C1 segment of cervical spinal cord (tissue), 14 donors: ENCODE data around the gene COQ9.
"Not testable (repeated sequence)": the region's sequence is repeated elsewhere in the genome, so short reads cannot be mapped to it uniquely, and the experiment has no call there.

ENCODE experiments used
- DNase-seq, 14 donors: peaks; one replicate each; lab custom pipeline; 2025; lab: John Stamatoyannopoulos, UW

COQ9 gene

DNA sequence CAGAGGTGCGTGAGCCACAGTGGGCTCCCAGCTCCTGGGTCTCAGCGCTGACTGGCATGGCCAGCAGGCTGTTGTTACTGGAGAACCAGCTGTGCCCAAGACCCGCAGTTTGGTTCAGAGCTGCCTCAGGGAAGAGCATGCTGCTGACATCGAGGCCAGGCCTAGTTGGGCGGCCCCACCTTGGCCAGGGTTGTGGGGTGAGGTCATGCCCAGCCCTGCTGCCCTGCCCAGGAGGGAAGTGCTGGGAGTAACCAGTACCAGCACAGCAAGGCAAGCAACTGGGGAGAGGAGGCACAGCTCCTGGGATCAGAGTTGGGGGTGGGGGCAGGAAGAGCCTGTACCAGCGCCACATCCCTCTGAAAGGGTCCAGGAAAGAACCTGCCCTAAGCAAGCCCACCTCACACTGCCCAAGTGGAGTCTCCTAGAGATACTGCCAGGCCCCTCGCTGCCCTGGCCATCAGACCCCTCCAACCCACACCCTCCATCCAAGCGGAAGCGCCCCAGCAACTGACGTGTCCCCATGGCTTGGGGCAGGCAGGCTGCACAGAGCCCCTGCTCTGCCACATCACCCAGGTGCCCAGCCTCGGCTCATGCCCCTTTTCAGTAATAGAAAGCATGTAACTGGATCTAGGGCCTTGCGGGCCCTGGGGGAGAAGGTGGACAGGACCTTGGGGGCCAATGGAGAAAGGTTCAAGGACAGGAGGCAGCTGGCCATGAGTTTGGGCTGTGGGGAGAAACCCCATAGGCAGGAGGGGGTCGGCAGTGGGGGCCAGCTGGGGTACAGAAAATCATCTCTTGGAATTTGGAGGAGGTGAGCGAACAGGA lies 38.0 kb downstream of the COQ9 start:
- DNase-seq: peak in 1 of 14 donors; percentile 45

DNA sequence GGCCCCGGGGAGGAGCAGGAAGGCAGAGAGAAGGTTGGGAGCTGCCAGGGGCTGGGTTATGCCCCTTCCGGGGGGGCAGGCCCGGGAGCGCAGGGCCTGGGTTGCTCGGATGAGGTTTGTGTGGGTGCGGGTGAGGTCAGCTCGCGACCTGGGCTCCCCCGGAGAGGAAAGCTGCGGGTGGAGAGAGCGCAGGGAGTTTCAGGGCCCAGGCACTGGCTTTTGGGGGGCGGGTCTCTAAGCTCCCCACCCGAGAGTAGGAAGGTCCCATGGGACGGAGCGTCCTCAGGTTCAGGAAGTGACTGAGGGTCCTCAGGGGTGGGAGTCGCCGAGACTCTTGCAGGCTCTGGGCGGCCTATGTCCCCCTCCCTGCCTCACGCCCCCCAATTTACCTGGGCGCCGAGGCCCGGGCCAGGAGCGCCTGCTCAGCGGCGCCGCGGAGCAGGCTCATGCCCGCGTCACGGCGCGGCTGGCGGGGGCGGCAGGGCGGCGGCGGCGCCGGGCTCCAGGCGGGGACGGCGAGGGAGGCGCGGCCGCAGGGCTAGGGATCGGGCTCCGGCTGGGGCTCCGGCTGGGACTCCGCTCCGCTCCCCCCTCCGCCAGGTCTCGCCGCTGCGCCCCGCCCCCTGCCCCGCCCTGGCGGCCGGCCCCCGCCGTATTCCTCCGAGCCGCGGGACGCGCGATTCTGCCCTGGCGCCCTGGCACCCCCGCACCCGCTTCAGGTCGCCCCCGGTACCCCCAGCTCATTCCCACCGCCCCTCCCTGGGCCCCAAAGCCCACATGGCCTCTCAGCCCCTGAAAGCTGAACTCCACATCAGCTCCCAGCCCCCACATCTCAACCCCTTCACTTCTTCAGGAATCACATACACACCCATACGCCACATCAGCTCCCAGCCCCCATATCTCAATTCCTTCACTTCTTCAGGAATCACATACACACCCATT lies 38.9 kb downstream of the COQ9 start, which contains the start of gene DOK4:
Gene DOK4, minus strand, starts transcription at position 578 of the 942 bp plus-strand sequence. CDS start 6,986 bp downstream, outside the sequence.
- DNase-seq: peak in 7 of 14 donors; percentile 21 to 71 (median 39)

DNA sequence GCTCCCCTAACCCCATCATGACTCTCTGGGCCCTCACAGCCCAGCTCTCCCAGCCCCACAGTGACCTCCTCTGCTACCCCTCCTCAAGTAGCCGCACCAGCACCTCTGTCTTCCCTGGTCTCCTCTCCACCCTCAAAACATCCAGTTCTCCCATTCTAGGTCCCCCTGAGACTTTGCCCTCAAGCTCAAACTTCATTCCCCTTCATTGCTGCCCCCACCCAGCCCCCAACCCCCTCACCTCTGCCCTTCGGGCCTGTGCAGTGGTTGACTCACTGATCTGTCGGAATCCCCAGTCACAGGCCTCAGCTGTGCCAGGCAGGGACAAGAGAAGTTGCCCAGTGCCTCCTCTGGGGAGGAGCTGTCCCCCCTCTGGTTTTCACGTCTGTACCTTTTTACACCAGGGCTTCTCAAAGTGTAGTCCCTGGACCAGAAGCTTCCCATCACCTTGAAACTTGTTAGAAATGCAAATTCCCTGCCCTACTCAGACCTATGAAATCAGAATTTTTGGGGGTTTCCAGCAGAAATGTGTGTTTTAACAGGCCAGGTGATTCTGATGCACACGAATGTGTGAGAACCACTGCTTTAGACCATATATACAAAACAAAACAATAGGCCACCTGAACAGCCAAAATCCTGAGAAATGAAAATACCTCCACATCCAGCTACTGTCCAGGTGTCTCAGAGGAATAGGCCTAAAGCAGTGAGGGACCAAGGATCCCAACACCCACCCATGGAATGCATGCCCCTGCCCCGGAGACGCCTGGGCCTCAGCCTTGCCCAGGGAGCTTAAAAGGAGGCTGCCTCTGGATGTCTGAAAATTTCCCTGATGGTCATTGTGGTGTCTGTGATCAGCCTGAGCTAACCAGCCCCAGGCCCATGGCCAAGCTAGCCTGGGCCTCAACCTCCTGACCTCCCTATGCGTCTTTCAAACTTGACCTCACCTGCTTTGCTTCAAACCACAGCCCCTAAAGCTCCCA lies 39.9 kb downstream of the COQ9 start:
- DNase-seq: no peak

DNA sequence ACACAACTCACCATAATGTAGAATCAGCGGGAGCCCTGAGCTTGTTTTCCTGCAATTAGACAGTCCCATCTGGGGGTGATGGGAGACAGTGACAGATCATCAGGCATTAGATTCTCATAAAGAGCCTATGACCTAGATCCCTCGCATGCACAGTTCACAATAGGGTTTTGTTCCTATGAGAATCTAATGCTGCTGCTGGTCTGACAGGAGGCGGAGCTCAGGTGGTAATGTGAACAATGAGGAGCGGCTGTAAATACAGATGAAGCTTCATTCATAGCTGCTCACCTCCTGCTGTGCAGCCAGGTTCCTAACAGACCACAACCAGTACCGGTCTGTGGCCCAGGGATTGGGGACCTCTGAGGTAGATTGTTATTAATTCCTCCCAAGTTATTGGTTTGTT lies 42.0 kb downstream of the COQ9 start:
- no peak for DNase-seq

DNA sequence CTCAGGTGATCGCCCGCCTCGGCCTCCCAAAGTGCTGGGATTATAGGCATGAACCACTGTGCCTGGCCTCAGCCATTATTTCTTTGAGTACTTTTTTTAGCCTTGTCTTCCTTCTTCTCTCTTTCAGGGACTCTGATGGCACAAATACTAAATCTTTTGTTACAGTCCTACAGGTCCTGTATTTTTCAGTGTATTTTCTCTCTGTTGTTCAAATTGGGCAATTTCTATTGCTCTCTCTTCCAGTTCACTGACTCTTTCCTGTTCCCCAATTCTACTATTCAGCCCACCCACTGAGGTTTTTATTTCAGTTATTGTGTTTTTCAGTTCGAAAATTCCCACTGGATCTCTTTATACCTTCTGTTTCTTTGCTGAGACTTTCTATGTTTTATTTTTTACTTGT lies 46.5 kb downstream of the COQ9 start:
- no peak for DNase-seq

DNA sequence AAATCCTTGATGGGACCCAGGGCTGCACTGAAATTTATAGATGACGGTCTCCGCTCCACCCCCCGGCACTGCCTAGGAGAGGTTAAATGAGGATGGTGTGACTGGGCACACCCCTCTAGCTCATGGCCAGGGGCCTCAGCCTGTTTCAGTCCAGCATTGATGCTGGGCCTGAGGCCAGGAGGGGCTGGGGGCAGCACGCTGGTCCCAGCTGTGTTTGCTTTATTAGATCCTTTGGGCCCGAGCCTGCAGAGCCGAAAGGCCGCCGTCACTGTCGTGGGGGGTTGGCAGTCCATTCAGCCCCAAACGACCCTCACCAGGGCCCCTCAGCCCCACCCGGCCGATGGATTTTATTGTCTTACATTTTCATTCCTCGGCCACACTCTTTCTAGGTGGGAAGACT lies 49.8 kb downstream of the COQ9 start:
- DNase-seq: no peak

DNA sequence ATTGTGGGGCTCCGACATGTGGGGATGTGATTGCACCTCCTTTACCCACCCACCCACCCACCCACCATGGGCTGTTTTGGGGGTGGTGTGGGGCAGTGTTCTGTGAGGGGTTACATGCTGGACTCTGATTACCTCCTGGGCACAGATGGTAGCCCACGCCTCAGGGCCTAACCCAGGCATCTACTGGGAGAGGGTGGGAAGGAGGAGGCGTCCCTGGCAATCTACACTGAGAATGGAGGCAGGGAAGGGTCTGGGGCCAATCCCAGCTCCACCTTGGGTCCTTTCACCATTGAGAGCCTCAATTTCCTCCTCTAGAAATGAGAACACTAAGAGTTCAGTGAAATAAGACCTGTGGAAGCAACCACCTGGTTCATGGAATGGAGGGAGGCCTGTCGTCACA lies 50.8 kb downstream of the COQ9 start:
- DNase-seq: no peak

DNA sequence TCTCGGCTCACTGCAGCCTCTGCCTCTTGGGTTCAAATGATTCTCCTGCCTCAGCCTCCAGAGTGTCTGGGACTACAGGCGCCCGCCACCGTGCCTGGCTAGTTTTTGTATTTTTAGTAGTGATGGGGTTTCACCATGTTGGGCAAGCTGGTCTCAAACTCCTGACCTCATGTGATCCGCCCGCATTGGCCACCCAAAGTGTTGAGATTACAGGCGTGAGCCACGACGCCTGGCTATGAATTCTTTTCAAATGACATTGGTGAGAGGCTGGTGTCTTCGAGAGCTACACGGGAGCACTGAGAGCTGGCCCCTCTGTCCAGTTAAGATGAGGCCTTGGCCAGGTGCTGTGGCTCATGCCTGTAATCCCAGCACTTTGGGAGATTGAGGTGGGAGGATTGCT lies 52.7 kb downstream of the COQ9 start:
- not testable (repeated sequence) for DNase-seq

DNA sequence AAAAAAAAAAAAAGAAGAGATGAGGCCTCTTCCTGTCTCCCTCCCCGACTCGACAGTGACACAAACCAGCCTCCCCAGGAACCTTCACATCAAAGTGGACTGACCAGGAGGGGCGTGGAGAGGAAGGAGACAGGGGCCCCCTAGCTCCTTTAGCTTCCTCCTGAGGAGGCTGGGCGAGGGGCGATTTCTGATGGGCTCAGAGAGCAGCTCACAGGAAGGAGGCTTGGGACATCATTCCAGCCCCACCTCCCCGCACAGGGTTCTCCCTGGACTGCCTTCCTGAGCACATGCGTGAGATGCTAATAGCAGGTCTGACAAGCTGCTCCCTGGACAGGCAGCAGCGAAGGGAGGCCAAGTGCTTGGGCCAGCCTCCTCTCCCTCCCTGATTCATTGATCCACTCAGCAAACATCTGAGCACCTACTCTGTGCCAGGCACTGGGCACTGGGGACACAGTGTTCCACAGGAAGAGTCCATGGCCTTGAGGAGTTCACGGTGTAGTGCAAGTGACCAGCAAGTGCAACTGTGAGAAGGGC lies 53.4 kb downstream of the COQ9 start:
- no peak for DNase-seq

DNA sequence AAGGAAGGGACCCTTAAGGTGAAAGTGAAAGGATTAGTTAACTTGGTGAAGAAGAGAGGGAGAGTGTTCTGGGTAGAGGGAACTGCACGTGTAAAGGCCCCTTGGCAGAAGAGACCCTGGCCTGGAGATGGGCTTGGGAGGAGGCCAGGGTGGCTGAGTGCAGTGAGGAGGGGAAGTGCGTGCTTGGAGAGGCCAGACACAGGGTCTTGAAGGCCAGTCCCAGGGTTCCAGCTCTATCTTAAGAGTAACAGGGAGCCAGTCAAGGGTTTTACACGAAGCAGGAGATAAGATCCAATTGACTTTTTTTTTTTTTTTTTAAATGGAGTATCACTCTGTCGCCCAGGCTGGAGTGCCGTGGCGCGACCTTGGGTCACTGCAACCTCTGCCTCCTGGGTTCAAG lies 54.2 kb downstream of the COQ9 start:
- DNase-seq: no peak

DNA sequence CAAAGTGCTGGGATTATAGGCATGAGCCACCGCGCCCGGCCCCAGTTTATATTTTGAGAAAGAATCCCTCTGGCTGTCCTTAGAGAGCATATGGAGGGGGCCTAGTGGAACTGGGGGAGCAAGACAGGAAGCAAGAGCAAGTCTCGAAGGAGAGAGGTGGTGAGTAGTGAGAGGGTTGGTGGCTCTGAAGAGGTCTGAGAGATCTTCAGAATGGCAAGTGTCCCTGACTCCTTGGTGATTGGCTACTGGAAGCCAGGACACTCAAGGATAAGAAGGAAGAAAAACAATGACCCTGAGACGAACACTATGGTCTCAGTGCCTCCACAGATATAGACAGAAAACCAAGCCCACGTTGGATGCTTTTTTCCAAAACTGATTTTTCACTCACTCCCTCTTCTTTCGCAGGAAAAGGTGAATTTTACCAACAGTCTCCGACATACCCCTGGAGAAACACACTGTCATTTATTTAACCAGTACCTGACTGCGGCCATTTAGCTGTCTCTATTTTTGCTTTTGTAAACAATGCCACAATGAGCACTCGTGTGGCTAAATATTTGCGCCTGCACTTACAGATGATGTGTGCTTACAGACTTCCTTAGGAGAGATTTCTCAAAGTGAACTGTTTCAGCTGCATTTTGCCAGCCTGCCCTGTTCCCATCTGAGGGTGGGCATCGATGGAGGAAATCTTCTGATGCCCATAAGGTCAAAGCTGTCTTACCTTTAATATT lies 54.9 kb downstream of the COQ9 start:
- DNase-seq: no peak

DNA sequence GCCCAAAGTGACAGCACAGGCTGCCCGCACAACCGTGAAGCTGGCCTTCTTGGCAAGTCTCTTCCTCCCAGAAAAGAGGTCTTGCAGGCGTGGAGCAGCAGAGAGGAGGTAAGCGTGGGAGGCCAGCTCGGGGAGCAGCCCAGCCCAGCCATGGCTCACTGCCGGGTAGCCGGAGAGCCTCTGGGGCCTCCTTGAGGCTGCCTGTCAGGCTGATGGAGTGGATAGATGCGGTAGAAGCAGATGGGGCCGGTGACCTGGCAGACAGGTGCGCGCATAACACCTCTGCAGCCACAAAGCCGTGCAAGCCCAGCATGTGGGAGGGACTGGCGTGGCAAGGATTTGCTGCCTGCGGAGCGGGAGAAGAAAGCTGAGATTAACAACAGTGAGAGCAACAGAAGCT lies 56.1 kb downstream of the COQ9 start:
- peak in 1 of 14 donors; percentile 39 for DNase-seq

DNA sequence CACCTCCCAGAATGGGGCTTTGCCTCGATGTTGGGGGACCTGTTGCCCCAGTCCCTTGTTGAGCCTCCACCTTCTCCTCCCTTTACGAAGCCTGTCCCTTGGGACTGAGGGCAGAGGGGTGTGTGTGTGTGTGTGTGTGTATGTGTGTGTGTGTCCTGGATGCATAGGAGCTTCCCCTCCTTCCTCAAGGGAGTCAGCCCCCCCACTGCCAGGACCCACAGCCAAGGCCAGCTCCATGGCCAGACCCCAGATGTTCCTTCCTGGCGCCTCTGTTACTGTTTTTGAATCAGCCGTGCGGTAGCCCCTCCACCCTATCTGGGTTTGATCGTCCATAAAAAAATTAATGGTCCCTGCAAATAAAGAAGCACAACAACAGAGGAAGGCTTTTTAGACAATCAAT lies 56.7 kb downstream of the COQ9 start:
- DNase-seq: no peak

DNA sequence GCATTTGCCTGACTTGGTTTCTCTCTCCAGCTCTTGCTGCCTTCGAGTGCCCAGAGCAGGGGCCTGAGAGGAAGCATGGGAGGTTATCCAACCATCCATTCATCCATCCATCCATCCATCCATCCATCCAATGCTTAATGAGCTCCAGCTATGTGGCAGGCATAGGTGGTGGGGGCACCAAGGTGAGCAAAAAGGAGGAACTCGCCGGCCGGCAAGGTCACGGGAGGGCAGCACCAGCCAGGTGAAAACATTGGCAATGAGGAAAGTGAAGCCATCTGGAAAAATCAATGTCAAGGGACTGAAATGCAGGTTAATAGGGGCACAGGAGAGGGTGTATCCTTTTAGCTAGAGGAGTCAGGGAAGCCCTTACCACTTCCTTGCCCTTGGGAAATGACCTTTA lies 57.2 kb downstream of the COQ9 start:
- DNase-seq: no peak

DNA sequence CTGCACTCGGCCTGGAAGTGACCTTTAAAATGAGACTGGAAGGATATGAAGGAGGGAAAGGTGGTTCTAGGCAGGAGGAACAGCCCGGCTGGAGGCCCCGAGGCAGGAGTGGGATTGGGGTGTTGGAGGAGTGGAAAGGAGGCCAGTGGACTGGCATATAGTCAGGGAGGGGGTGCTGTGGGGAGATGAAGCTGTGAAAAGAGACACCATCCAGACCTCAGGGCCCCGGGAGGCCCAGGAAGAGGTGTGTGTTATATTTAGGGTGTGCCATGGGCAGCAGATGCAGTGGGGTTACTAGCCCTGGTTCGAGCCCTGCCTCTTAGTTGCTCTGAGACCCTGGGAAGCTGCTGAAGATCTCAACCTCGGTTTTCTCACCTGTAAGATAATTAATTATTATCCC lies 57.9 kb downstream of the COQ9 start:
- no peak for DNase-seq

DNA sequence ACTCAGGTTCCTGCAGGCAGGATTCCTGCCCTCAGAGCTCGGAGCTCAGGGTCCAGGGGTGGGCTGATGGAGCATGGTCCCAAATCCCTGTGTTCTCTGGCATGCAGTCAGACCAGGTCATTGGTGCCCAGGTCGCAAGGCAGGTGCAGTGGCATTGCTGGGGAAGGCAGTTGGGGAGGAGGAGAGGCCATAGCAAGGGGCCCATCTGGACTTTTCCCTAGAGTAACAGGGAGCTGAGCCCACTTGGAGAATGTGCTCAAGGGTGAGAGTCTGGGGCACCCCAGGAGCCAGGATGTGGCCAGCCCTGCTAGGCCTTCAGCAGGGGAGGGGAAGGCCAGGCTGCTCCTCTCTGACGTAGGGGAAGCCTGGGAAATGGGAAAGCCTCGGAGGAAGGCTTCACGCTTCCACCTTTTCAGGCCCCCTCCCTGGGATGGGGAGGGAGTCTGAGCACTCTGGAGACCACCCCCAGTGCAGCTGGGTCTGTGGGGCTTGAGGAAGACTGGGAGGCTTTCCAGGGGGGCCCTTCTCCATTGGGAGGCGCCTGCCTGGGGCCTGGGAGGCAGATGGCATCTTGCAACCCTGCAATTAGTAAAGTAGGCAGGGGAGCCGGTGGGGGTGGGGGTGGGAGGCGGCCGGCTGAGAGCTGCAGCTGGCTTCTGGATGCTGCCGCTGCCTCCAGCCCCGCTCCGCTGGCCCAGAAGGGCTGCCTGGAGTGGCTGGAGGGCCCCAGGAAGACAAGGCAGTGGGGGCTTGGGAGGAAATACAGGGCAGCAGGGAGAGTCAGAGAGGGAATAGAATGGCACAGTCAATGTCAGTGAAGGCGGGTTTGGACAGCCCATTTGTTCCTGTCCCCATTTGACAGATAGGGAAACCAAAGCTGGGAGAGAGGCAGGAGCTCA lies 60.1 kb downstream of the COQ9 start:
- DNase-seq: no peak

DNA sequence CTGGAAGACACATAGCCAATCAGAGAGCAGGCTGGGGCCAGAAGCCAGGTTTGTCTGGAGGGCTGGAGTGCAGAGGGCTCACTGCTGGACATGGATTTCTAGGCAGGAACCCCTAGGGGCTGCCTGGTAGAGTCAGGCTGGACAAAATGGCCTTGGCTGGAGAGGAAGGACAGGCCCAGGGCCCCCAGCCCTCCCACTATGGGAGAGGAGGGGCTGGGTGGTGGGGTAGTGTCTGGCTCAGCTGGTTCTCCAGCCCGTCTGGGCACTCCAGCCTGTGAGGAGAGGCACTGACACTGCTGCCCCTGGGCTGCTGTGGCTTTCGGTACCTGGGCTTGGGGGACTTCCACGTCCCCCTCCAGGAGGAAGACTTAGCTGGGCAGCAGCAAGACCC lies 60.8 kb downstream of the COQ9 start:
- no peak for DNase-seq

DNA sequence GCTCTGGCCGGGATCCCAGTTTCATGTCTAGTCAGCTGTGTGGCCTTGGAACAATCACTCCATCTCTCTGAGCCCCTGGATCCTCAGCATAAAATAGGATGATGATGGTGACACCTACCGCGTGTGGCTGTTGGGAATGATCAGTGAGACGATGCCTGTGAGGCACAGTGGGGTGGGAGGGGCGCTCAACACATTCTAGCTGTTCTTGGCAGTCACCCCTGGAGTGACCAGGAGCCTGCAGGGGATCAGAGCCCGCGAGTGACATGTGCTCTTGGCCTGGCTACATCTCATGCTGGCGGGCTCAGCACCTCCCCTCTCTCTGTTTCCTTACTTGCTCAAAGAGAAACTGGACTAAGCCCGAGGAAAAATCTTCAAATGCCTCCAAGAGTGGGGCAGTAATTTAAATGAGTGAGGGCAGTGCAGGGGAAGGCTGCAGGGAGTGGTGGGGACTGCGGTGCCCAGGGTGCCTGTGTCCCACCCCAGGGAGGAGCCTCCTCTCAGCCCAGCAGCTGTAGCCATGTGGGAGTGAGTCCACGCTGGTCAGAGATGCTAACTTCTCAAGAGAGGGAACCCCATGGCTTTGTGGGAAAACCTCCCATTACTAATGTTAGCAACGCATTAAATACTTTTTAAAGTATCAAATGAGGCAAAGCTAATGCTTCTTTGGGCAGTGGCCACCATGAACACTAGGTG lies 62.1 kb downstream of the COQ9 start:
- no peak for DNase-seq
